HFFc6 (cell line): ENCODE results near the gene NTNG1. TPM values are rescaled to one million over a fixed set of nuclear protein-coding genes. Genes with fewer than 3 reads are reported as not detected.

Experiments
- DNase-seq: peaks from one replicate; pipeline ENCODE4 v3.0.0-alpha.2; 2018
- H3K27ac Mint-ChIP-seq: 2 replicates; pipeline ENCODE4 v1.8.0; 2020; ENCODE audit warnings: mild to moderate bottlenecking, mixed read lengths
- H3K27me3 Mint-ChIP-seq: 2 replicates; pipeline ENCODE4 v1.8.0; 2021; ENCODE audit warnings: mild to moderate bottlenecking, moderate library complexity, mixed read lengths; ENCODE audit not compliant: insufficient read depth
- H3K36me3 Mint-ChIP-seq: 2 replicates; pipeline ENCODE4 v1.8.0; 2021; ENCODE audit warnings: low read depth, mixed read lengths
- H3K4me1 Mint-ChIP-seq: 2 replicates; pipeline ENCODE4 v1.8.0; 2020; ENCODE audit warnings: low read depth, mixed read lengths
- H3K4me3 Mint-ChIP-seq: 2 replicates; pipeline ENCODE4 v1.8.0; 2020; ENCODE audit warnings: mild to moderate bottlenecking, moderate library complexity, mixed read lengths
- H3K9me3 Mint-ChIP-seq: 2 replicates; pipeline ENCODE4 v1.8.0; 2020; ENCODE audit warnings: mild to moderate bottlenecking, mixed read lengths
- CTCF ChIP-seq: fragments of 200-600 bp; sonication (generic); IDR thresholded peaks from 2 replicates; pipeline ENCODE4 v1.5.0; 2021; ENCODE audit warnings: antibody characterized with exemption, mild to moderate bottlenecking
- total RNA-seq, 6 experiments: library from RNA; stranded (reverse); fragmentation: NEBNext Ultra II Directional; extraction: Animal tissue kit (Norgen Biotek cat#: 25700); gene quantifications; 2 replicates in 1 of 6; 3 replicates in 5 of 6; pipeline ENCODE4 v1.2.3, GENCODE V29; 2021

Gene NTNG1
- total RNA-seq, 6 experiments from 2014 or later, result 1.3 to 8.0 (median 2.2) TPM

GRCh38 chr1:107100331-107100984 lies 40.4 kb upstream of the NTNG1 start:
- no peaks in the 10 kb centered on the region for H3K27me3 Mint-ChIP-seq
- H3K4me3 Mint-ChIP-seq, result no peak overlapping the region
- no peak for TF ChIP-seq CTCF
- H3K36me3 Mint-ChIP-seq, result no peaks in the 10 kb centered on the region
- H3K9me3 Mint-ChIP-seq, result no peaks in the 10 kb centered on the region
- no peak overlapping the region for H3K27ac Mint-ChIP-seq
- H3K4me1 Mint-ChIP-seq, result no peaks in the 10 kb centered on the region
- no peak for DNase-seq

GRCh38 chr1:107105914-107106313 lies 34.9 kb upstream of the NTNG1 start:
- Mint-ChIP-seq H3K4me3 (no peak overlapping the region), H3K27ac (no peak overlapping the region), H3K27me3 (no peaks in the 10 kb centered on the region), H3K9me3 (no peaks in the 10 kb centered on the region), H3K4me1 (no peaks in the 10 kb centered on the region), H3K36me3 (no peaks in the 10 kb centered on the region)
- no peak for TF ChIP-seq CTCF
- no peak for DNase-seq

GRCh38 chr1:107110326-107110725 lies 30.5 kb upstream of the NTNG1 start:
- no peak for DNase-seq
- Mint-ChIP-seq H3K36me3 (no peaks in the 10 kb centered on the region), H3K4me3 (no peak overlapping the region), H3K4me1 (no peaks in the 10 kb centered on the region), H3K27me3 (no peaks in the 10 kb centered on the region), H3K27ac (no peak overlapping the region), H3K9me3 (no peaks in the 10 kb centered on the region)
- TF ChIP-seq CTCF, result no peak

GRCh38 chr1:107116306-107116790 lies 24.5 kb upstream of the NTNG1 start:
- Mint-ChIP-seq H3K36me3 (no peaks in the 10 kb centered on the region), H3K4me1 (no peaks in the 10 kb centered on the region), H3K27me3 (no peaks in the 10 kb centered on the region), H3K27ac (no peak overlapping the region), H3K4me3 (no peak overlapping the region), H3K9me3 (no peaks in the 10 kb centered on the region)
- TF ChIP-seq CTCF, result no peak
- no peak for DNase-seq

GRCh38 chr1:107122225-107122624 lies 18.6 kb upstream of the NTNG1 start:
- TF ChIP-seq CTCF, result no peak
- H3K4me3 Mint-ChIP-seq, result no peak overlapping the region
- no peak overlapping the region for H3K27ac Mint-ChIP-seq
- H3K27me3 Mint-ChIP-seq, result no peaks in the 10 kb centered on the region; the same call in 1 of the 2 replicates
- H3K9me3 Mint-ChIP-seq, result no peaks in the 10 kb centered on the region
- no peaks in the 10 kb centered on the region for H3K4me1 Mint-ChIP-seq
- DNase-seq, result no peak
- no peaks in the 10 kb centered on the region for H3K36me3 Mint-ChIP-seq
